GM19324 (cell line): Measurements from ENCODE around the gene CSN2.
A peak's percentile ranks its signal among the peaks of the same experiment; 100 is the strongest.
"Not testable (repeated sequence)": the region's sequence is repeated elsewhere in the genome, so short reads cannot be mapped to it uniquely, and the experiment has no call there.

Source experiments
- ATAC-seq: cut with Tn5 transposase; IDR thresholded peaks from one replicate; pipeline ENCODE4 v1.9.1; 2021; ENCODE audit warnings: mild to moderate bottlenecking, moderate library complexity; ENCODE audit not compliant: unreplicated experiment, low FRiP score

The CSN2 gene

GRCh38 chr4:69965628-69966027 is at the start of gene CSN2:
Gene CSN2 (minus strand): TSS chr4:69965728. CDS start chr4:69960995, 4,733 bp downstream.
- ATAC-seq, result no peak

DNA sequence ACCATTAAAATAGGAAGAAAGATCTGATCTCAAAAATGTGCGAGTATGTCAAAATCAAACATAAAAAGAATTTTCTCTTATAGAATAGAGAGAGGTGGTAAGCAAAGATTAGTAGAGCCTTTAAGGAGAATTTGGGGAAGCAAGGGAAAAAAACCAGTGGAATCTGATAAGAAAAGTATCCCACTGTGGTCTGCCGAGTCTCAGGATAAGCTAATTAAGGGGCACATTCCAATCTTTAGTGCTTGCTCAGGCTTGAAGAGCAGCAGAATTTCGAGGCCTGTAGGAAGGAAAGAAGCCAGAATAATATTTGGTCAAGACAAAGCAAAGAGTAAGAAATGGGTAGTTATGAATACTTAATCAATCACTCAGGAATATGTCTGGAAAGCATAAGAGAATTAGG is 43.2 kb upstream of the CSN2 start:
- no peak for ATAC-seq

DNA sequence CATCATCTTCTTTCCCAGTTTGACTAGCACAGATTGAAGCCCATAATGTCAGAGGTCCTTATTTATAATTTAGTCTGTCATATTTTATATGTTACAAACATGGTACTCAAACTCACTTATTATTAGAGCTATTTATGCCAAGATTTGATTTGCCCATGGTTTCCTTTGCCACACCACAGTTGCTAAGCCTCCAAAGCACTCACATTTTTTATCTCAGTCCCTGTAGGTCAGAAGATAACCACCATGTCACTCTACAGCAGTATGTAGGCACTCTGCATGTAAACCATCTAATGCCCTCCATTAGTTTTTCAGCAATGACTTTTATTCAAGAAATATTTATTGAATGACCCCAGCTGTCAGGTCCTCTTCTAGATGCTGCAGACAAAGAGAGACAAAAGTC is 37.0 kb upstream of the CSN2 start:
- ATAC-seq, result no peak

- ATAC-seq, result no peak
Observed at GRCh38 chr4:70000711-70001110, 35.2 kb upstream of the CSN2 start.

- no peak for ATAC-seq
Observed at GRCh38 chr4:69999420-69999819, 33.9 kb upstream of the CSN2 start.

- no peak for ATAC-seq
Observed at GRCh38 chr4:69995526-69996016, 30.0 kb upstream of the CSN2 start, which contains the start of gene STATH. Gene STATH (plus strand): TSS chr4:69995966. CDS start chr4:69998438, 2,472 bp downstream.

- no peak for ATAC-seq
Observed at GRCh38 chr4:69994782-69995181, 29.3 kb upstream of the CSN2 start.

GRCh38 chr4:69991016-69991415 is 25.5 kb upstream of the CSN2 start:
- no peak for ATAC-seq

GRCh38 chr4:69986663-69987062 is 21.1 kb upstream of the CSN2 start:
- ATAC-seq, result no peak

GRCh38 chr4:69984030-69984443 is 18.5 kb upstream of the CSN2 start:
- ATAC-seq, result peak; percentile 69

DNA sequence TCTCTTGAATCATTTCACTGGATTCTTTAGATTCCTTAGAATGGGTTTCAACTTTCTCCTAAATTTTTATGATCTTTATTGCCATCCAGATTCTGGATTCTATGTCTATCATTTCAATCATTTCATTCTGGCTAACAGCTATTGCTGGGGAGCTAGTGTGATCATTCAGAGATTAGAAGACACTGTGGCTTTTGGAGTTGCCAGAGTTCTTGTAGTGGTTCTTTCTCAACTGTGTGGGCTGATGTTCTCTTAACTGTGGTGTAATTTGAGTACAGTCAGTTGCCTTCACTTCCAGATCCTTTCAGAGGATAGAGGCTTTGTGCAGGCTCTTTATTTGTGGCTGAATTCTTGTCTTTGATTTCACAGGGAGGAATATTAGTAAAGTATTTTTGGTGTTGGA is 12.1 kb upstream of the CSN2 start:
- no peak for ATAC-seq

DNA sequence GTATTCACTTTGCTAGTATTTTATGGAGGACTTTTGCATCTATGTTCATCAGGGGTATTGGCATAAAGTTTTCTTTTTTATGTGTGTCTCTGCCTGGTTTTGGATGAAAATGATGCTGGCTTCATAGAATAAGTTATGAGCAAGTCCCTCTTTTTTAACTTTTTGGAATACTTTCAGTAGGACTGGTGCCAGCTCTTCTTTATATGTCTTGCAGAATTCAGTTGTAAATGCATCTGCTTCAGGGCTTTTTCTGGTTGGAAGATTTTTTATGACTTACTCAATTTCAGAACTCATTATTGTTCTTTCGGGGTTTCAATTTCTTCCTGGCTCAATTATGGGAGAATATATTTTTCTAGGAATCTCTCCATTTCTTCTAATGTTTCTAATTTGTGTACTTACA is 9.1 kb upstream of the CSN2 start:
- no peak for ATAC-seq

DNA sequence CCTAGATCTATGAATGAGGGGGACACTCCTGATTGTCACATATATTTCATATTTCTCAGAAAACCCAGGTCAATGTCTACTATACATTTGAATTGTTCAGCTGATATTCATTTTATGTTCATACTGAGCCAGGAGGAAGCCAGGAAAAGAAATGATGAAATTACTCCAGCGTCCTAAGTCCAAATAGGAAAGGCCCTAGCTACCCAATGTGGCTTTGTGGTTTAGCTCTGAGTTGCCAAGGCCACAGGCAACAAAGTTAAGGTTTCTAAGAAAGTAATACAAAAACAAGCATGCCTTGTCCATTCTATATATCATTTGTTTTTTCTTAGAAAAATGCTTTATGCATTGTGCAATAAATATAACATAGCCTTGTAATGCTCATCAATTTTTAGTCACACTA is 4.5 kb upstream of the CSN2 start:
- no peak for ATAC-seq

DNA sequence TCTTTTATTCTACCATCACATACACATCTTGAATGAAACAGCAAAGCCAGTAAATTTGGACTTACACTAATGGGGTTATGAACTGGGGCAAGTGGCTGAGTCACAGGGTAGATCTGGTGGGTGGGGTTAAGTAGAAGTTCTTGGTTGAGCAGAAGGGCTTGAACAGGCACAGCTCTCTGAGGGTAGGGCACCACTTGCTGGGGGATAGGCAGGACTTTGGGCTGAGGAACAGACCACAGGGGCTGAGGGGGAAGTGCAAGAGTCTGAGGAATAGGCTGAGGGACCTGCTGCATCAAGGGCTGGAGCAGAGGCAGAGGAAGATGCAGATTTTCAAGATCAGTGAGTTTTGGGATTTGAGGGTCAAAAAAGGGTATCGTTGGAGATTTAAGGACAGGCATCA is 8.3 kb downstream of the CSN2 start:
- ATAC-seq, result no peak

DNA sequence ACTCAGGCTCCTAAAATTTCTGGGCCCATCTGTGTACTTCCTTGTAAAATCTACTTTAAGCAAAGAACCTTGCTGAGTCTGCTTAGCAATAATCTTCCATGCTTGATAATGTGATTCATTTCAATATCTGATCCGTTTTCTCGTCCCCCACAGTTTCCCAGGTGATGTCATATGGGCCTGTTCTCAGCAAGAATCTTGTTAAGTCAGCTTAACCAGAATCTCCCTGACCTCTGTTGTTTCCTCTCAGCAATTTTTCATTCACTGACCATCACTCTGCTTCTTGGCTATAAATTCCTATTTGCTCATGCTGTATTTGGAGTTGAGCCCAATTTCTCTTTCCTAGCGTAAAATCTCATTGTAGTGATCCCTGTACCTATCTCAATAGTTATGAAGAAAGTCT is 13.9 kb downstream of the CSN2 start:
- no peak for ATAC-seq

DNA sequence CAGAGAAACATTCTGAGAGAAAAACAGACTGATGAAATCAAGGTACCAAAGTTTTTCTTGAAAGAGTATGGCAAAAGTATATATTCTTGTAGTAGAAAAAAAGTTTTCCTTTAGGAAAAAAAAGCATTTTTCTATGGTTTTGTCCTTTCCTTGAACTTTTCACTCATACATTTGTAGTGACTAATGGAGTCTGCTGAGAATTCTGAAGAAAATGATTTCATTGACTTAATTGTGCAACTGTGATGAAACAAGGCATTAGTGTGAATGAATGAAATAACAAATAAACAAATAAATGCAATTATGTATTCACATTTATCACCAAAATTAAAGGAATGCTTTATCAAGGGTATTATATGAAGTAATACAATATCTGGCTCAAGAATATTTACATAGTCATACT is 29.0 kb downstream of the CSN2 start:
- ATAC-seq, result no peak

DNA sequence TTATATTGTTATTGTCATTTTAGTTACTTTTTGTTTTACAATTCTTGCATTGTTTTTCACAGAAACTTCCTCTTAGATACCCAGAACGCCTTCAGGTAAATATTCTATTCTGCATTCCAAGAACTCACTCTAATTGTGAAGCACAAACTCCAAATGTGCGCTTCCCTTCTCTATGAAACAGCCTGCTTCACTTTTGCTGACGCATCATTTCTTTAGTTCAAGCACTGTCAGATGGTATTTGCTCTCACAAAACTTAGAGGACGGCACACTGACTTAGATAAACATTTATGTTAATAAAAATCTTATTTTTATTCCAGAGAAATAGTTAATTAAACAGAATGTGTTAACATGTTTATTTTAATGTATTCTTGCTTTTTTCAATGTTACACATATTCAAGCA is 31.4 kb downstream of the CSN2 start:
- no peak for ATAC-seq

GRCh38 chr4:69930768-69931167 is 34.8 kb downstream of the CSN2 start, which contains the start of gene CSN1S1:
Gene CSN1S1 (plus strand): TSS chr4:69931068. CDS start chr4:69932556, 1,488 bp downstream.
- ATAC-seq, result no peak

GRCh38 chr4:69923782-69924410 is 41.6 kb downstream of the CSN2 start:
- not testable (repeated sequence) for ATAC-seq

- ATAC-seq, result no peak
Observed at GRCh38 chr4:69920874-69921273, 44.7 kb downstream of the CSN2 start.

DNA sequence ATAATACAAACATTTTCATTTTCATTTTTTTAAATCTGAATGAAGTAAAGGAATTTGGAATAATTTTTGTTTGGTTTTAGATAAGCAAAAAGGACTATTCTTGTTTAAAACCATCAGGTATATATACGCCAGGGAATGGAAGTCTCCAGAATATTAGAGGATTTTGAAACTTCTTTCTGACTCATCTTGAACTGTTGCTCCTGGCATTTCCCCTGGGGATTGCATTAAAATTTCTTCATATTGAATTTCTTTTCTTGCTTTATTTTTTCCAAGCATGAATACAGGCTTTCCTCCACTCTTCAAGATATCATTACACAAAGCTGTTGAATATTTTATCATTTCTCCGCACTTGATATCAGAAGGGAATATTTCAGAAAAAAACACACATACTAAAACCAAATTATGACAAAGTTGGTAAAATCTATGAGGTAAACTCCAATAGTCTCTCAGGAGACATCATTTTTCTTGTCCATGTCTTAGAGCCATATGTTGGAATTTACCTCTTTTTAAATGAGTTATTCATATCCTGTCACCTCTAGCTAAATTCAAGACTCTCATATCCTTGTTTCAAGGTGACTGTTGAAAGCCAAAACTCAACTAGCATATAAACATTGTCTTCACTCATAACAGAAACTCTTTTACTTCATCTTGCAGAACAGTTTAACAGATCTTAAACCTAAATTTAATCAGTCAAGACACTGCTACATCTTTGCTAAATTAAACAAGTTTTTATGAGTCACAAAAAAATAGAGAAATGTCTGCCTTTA is 55.3 kb downstream of the CSN2 start:
- peak; percentile 65 for ATAC-seq

- ATAC-seq, result no peak
Observed at GRCh38 chr4:69909195-69909594, 56.3 kb downstream of the CSN2 start.
